Retina (tissue), 1 donor: Measurements from ENCODE around the gene EFCAB6.

Source experiments
- DNase-seq: peaks from one replicate; pipeline ENCODE4 v3.0.0-alpha.2; 2016

The EFCAB6 gene

DNA sequence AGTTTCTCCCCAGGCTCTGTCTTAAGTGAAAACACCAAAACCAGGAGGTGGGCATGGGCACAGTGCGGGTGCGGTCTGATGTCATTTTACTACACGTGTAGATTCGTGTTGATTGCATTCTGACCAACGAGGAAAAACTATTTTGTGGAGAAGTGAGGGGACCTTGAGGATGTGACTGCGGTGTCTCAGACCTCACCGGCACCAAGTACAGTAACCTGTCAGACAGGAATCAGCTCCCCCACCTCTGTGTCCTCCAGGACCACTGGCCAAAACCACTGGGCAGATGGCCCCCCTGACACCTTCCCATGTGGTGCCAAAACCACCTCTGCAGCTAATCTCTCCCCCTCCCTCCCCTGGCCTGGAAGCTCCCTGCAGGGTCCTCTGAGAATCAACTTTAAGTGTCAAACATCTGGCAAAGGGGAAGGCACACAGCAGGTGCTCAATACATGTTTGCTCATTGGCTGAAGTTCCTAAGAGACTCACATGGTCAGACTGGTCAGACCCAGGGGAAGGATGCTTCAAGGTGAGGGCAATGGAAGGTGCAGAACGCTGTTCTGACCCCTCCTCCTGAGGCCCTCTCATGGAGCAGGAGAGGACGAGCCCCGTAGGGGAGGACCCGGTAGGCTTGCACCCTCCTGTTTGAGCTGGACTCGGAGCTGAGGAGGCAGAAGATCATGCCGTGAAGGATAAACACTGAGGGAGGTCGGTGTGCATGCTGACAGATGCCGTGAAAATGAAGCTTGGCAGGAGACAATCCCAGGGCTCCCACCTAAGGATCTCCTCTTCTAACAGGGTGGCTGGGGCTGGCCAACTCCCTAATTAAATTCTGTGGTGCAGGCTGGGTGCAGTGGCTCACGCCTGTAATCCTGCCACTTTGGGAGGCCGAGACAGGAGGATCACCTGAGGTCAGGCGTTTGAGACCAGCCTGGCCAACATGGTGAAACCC lies 270.4 kb downstream of the EFCAB6 start:
- no peak for DNase-seq

- no peak for DNase-seq
Measured at GRCh38 chr22:43541022-43541421, 271.1 kb downstream of the EFCAB6 start.

DNA sequence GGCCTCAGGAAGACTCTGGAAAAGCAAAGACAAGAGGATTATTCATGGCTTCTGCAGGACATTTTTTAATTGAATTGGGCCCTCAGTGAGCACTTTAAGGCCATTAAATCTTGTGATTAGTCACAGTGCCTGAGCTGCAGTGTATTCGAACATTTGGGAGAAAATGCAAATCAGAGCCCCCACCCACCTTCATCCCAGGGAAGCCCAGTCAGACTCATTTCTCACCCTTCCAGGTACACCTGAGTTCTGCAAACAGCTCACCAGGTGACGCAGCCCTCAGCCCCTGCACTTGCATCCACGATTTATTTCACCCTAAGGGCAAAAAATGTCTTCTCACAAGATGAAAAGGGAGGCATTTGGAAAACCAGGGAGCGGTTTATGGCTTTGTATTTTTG lies 271.6 kb downstream of the EFCAB6 start:
- DNase-seq = no peak

DNA sequence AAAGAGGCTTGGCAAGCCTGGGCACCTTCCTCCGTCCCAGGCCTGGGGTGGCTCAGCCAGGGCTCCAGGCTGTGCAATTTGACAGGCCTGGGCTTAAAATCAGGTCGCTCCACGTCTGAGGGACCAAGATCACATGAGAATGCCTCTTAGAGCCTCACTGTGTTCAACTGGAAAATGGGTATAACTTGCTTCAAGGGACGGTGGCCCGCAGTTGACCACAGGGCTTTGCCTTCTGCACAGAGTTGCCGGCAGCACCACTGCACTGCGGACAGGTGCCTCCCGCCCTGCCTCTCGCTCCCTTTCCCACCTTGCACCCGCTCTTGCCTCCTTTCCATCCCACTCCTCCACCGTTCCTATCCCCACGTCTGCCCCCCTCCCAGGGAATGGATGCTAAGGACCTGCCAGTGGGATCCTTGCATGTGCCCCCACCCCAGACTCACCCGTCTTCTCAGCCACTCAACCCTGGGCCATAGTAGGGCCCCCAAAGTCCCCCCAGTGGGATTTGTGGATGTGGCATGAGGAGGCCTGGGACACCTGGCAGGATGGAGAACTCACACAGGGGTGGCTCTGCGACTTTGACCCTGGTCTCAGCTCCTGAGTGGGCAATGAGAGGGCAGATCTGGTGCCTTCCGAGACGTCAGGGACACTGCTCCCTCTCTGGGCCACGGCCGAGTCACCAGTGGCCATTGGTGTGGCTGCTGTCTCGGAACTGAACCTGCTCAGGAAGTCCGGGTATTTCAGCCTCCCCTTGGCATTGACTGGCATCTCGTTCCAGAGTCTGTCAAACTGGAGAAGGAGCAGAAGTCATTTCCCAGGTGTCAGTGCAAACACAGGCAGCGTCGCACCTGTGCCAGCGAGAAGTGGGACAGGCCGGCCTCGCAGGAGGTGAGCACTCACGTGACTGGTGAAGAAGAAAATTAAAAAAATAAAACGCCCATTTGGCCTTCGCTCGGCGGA lies 272.3 kb downstream of the EFCAB6 start:
- DNase-seq = no peak

- no peak for DNase-seq
Measured at GRCh38 chr22:43537019-43537585, 275.0 kb downstream of the EFCAB6 start.

GRCh38 chr22:43535741-43536140 lies 276.4 kb downstream of the EFCAB6 start:
- DNase-seq = no peak

DNA sequence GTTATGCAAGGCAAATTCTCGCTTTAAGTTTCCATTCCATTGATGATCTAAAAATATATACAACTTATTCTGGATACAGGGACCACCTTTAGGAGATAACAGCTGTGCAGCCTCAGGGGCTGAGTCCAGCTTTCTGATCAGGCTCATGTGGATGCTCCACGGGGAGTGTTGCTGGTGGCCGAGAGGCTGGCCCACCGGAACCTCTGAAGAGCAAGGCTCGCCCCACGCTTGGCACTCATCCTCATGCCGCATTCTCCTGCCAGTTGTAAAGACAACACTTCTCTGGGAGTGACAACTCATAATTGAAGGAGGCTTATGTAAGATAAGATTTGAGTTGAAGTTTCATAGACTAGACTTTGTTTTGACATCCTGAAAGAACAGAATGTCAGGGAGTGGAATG lies 276.8 kb downstream of the EFCAB6 start:
- DNase-seq = no peak

- no peak for DNase-seq
Measured at GRCh38 chr22:43534916-43535315, 277.2 kb downstream of the EFCAB6 start.

DNA sequence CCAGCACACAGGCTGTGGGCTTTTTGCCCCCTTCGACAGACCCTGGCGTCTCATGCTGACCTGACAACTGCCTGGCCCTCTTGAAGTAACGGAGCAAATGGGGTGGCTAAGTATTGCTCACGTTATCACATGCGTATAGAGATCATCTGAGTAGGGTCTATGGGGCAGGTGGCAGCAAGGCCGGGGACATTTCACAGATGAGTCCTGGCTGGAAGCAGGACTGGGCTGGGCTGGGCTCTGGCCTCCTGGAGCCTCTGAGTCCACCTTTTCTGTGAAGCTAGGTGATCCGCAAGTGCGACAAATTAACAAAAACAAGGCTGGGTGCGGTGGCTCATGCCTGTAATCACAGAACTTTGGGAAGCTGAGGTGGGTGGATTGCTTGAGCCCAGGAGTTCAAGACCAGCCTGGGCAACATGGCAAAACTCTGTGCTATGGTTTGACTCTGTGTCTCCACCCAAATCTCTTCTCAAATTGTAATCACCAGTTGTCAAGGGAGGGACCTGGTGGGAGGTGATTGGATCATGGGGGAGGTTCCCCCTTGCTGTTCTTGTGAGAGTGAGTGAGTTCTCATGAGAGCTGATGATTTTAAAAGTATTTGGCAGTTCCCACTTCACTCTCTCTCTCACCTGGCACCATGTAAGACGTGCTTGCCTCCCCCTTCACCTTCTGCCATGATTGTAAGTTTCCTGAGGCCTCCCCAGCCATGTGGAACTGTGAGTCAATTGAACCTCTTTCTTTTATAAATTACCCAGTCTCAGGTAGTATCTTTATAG lies 278.3 kb downstream of the EFCAB6 start:
- no peak for DNase-seq

DNA sequence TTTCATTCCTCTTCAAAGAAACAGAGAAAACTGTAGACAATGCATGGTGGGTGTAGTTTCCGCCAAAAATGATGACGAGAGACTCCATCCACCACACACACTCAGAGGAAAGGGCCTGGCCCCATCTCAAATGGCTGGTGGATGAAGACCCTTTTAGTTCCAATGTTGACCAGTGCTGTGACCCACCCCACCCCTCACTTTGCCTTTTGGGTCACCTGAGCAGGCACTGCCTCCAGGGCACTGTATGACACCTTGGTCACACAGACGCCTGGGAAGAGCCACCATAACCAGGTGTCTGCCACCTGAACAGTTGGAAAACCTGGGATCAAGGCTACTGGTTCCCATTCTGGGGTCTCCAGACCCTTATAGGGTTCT lies 279.0 kb downstream of the EFCAB6 start:
- DNase-seq = no peak

GRCh38 chr22:43532301-43533155 lies 279.6 kb downstream of the EFCAB6 start:
- DNase-seq = no peak

DNA sequence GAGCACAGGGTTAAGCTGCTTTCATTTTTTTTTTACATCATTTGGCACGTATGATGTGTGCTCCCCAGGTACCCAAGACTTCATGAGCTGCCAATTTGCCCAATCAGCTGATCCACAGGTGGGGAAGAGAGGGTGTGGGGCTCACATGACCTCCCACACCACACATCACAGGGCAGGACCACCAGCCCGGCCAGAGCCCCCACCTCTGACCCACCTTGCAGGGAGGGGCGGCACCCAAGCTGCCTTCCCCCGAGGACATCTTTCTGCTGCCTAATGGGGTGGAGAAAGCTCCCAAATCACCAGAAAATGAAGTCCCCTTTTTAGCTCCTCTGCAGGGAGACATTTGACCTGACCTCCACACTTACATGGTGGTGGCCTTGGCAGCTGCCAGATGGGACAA lies 280.5 kb downstream of the EFCAB6 start:
- no peak for DNase-seq

GRCh38 chr22:43530349-43531201 lies 281.5 kb downstream of the EFCAB6 start:
- DNase-seq = no peak

DNA sequence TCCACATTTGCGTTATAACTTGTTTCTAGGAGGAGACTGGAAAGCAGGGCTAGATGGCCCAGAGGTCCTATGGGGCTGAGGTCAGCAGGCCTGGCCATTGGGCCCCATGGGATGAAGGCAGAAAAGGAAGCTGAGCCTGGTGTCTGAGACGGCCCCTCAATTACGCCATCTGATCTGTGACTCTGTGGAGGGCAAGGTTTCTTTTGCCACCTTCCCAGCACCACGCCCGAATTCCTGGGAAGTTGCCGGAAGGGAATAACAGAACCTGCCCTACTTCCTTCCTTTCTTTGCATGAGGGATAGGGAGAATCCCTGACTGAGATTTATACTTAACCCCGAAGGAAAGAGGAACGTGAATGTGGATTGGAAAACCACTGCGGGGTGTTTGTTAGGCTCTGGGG lies 282.2 kb downstream of the EFCAB6 start:
- no peak for DNase-seq

DNA sequence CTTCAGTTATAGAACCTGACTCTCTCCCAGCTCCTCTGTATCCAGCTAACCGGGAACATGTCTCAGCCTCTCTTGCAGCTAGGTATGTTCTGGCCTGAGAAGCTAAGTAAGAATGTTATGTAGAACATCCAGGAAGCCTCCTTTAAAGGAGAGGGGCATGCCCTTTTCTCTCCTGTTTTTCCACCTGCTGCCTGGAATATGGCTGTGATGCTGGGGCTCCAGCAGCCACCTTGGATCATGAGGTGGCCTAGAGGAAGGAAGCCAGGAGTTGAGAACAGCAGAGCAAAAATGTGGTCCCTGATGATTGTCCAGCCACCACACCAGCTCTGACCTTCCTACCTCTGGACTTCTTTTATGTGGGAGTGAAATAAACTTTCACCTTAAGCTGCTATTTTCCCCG lies 282.6 kb downstream of the EFCAB6 start:
- DNase-seq = no peak

DNA sequence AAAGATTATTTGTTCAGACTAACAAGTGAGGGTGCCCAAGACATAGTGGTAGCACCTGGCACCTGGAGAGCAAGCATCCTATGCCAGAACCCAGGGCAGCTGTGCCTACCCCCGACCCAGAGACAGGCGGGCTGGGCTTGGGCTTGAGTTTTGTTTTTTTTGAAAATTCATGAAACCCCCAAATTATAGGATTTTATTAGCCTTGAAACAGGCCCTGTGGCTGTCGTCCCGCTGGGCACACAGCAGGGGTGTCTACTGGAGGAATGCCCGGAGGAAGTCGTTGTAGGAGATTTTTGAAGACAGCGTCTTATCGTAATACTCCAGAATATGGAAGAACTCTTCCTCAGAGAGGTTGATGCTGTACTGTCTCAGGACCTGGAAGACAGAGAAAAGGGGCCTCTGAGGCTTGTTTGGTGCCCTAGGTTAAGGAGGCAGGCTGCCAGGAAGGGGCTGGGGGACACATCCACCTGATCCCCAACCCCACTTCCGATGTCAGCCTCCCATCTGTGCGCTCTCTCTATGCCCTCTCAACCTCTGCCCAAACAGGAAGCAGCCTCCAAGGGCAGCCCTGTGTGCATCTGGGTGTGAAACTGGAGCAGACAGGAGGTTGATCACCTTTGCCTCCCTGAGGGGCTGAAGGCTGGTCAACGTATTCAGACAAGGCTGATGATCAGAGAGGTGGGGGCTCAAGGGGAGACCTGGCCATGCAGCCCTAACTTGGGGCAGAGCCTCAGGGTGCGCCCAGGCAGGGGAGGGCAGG lies 283.3 kb downstream of the EFCAB6 start:
- DNase-seq = no peak

DNA sequence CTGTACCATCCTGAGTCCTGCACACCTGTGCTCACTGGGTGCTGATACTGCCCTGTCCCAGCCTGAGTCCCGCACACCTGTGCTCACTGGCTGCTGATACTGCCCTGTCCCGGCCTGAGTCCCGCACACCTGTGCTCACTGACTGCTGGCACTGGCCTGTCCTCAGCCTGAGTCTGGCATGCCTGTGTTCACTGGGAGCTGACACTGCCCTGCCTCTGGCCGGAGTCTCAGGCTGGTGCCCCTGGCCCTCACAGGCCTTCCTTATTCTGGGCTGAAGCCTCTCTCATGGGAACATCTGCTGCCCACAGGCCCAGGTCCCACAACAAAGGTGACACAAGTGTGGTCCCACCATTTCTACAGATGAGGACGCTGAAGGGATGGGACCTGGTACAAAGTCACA lies 285.2 kb downstream of the EFCAB6 start:
- no peak for DNase-seq

DNA sequence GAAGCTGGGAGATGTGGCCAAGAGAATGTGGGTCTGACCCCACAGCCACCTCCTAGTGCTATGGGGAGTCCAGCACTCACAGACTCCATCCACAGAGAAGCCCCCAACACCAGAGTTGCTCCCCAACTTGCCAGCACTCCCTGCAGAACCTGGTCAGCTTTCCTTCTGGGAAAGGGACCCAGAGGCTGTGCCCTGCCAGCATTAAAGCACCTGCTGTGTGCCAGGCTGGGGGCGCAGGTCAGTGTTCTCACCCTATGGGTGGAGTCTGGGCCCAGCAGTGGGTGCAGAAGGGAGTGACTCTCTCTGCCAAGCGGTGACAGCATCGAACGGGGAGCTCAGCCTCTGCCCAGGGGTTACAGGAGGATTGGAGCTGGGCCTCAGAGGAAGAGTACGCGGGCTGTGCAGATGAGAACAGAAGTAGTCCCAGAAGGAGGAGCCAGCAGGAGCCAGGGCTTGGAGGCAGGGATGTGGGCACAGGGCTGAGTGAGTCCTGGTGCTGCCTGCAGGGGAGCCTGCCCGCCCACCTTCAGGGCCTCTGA lies 285.9 kb downstream of the EFCAB6 start:
- no peak for DNase-seq

- no peak for DNase-seq
Measured at GRCh38 chr22:43521716-43522115, 290.4 kb downstream of the EFCAB6 start.

GRCh38 chr22:43520632-43521039 lies 291.5 kb downstream of the EFCAB6 start:
- no peak for DNase-seq
